ENCODE measurements around the gene PAPPA2. TPM values are rescaled to one million over a fixed set of nuclear protein-coding genes. Genes with fewer than 3 reads are reported as not detected.

The PAPPA2 gene
- total RNA-seq, 1 donor from 2014 or later = 1.3 TPM

DNA sequence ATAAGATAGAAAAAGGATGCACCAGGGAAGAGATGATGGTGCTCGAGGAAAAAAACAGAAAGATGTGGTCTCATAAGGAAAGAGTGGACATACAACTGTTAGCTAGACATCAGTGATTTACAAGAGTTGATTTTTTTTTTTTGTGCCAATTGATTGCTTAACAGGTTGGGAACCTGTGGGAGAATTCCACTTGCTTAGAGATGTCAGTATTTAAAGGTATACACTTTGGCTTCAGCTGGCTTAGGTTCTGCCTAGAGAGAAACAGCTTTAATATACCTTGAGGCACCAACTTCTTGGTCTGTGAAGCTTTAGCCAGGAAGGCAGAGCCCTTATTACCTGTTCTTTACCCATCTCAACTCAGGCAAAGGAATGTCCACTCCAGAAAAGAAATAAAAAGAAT lies 303.8 kb downstream of the PAPPA2 start:
- DNase-seq (ENCODE audit: low read depth) = no peak

DNA sequence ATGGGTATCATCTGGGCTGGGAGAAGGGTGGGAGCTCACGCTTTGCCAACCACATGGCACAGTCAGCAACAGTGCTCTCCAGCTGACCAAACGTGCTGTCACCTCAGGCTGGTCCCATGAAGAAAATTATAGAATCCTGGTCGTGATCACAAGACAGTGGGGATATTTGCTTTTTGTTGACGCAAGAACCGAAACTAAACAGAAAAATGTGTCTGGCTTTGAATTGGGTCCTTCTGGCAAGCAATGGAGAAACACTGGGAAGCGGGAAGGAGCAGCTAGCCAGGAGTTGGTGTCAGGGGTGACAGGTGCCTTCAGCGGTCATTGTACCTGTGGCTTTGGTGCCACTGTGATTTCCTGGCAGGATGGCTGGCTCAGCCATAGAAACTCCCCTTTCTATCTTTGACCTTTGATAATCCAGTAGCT lies 304.8 kb downstream of the PAPPA2 start:
- DNase-seq (ENCODE audit: low read depth) = no peak

DNA sequence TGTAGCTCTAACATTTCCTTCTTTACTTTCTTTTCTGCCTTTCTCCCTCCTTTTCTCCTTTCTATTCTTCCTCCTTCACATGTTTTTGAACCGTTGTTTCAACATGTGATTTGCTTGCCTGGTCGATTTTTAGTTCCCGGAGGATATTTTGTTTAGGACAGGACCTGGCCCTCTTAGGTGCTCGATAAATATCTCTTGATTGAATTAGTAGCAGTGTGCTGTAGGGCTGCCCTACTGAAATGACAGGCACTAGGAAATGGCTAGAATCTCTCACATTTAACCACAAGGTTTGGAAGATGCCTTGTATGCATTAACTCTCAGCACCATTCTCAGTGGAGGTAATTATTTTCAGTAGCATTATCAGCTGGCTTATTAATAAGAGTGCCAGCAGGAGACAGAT lies 305.6 kb downstream of the PAPPA2 start:
- no peak for DNase-seq (ENCODE audit: low read depth)

DNA sequence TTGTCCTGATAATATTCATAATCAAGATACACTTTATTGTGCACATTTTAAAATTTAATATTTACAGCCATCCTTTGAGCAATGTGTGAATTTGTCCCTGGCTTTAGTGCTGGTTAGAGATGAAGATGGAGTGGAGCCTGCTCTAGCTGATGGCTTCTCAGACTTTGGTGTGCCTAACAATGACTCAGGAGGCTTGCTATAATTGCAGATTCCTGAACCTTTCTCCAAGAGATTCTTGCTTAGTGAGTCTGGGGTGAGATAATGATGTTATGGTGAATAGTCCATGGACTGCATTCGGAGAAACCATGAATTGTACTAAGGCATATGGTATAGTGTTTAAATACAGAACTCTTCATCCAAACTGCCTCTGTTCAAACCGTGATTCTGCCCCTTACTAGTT lies 307.1 kb downstream of the PAPPA2 start:
- DNase-seq (ENCODE audit: low read depth) = no peak

DNA sequence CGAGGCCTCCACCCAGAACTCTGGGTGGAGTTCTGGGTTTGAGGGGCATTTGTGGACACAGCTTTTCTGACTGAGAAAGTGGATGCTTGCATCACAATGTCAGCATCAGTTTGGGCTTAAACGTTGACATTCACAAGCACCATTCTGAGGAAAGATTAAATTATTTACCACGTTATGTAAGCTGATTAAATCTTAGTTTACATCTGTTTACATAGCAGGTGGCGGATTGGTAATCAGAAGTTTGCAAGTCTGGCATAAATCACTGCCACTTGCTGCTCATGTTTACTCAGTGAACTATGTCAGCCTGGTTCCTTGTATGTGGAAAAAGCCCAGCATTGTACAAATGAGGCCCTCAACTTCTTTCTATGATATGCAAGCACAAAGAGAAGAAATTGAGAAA lies 310.1 kb downstream of the PAPPA2 start:
- DNase-seq (ENCODE audit: low read depth) = no peak

DNA sequence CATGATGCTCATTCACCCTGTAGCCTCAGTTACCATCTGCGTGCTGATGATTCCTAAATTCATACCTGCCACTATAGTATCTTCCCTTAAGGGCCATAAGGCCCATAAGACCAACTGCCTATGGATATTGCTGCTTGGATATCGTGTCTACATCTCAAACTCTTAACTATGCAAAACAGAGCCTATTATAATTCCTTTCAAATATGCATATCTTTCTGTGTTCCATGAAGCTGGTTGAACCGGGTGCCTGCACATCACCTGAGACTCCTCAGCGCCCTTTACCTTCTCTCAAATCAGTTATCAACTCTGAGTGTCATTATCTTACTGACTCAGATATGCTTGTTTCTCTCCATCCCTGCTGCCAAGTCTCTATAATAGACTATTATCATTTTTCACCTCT lies 311.2 kb downstream of the PAPPA2 start:
- no peak for DNase-seq (ENCODE audit: low read depth)

DNA sequence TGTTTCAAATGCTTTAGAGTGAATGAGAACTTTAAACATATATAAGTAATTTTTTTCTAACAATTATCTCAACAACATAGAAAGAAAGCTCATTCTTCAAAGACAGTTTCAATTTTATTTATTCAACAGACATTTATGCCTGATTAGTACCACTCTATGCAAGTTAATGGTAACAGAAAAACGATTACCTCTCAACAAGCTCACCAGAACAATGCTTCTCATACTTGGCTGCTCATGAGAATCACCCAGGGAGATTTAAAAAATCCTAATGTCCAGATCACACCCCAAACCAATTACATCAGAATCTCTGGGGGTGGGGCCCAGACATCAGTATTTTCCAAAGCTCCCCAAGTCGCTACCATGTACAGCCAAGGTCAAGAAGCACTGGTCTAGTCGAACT lies 312.4 kb downstream of the PAPPA2 start:
- DNase-seq (ENCODE audit: low read depth) = peak; percentile 47

DNA sequence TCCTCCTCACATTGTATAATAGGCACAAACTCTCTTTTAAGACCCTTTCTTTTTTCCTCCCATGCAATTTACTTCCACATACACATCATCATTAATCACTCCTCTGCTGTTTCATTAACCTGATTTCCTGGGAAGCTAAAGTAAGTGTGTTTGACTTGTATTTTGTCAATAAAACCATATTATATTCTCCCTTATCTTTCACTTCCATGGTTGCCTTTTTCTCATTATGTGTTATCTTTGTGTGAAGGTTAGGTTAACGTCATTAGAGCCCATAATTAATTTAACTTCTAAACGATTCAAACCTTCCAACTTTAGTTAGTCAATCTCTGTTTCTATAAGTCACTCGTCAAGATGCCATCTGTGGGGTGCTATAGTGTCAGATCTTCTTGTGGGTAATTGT lies 313.0 kb downstream of the PAPPA2 start:
- DNase-seq (ENCODE audit: low read depth) = no peak

DNA sequence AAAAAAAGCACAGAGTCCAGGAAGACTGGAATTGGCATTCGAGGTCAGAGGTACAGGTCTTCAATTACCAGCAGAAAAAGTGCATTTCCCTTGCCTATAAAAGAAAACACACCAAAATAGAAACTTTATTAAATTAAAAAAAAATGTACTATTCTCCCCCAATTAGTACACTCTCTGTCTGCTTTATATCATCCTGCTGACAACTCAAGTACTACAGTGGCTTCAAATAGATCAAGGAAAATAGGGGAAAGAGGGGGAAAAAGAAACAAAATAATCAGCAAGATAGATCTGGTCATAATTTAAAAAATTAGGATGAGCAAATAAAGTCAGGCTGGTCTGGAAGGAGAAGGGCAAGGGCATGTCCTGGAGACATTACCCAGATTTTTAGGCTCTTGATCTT lies 315.1 kb downstream of the PAPPA2 start:
- DNase-seq (ENCODE audit: low read depth) = no peak

DNA sequence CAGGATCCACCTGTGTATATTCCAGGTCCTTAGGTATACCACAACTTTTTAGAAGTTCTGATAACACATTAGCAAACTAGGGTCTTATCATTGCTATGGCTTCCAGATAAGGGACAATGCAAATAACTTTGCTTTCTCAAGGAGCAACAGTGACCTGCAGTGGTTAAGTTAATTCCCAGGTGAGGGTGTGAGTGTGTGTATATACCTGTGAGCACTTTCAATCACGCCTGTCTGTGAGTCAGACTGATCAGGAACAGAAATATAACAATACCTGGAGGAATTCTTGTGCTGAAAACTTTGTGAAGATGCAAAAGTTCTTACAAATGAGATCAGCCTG lies 317.0 kb downstream of the PAPPA2 start:
- DNase-seq (ENCODE audit: low read depth) = no peak

DNA sequence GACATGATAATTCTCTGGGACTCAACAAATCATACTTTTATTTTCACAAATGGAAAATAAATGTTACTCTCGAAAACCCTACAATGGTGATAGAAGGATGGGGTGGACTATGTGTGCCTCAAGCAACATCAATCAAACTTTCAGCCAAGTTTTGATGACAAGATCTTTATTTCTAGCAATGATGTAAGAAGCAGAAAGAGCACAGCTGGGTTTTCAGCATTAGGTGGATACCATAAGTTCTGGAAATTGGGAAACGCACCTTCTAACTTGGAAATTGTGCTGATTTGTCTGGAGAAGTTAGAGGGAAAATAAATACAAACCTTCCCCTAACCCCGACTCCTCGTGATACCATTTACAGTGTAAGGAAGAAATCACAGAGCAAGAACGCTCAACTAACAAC lies 320.3 kb downstream of the PAPPA2 start:
- DNase-seq (ENCODE audit: low read depth) = no peak

DNA sequence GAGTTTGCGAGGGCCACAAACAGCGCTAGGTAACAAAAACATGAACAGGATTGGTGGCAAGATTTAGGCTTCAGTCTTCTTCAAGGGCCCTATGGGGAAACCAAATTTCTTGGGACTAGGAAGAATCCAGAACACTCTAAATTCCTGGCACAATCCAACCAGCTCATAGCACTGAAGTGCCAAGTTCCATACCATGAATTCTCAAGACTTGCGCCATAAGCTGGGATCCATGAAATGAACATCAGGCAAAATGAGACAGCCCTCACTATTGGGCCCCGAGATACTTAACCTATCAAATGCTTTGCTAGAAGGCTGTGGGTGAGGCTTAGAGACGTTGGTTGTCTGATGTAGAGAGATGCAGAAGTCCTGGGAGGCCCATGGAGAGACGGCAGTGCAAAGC lies 322.1 kb downstream of the PAPPA2 start:
- DNase-seq (ENCODE audit: low read depth) = no peak

DNA sequence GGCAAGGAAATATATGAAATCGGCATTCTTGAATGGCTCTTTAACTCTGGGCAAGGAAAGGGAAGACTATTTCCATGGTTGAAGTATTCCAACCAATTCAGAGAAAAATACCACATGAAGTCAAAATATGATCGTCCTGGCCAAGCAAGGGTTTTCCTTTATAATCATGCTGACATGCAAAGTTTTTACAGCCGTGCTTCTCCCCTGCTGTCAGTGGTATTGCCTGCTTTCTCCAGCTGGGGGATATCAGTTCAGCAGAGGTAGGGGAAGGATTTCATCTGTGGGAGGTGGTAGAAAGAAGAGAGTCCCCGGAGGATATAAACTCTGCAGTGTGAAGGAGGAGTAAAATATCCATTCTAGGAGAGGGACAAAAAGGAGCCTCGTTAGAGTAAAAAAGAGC lies 322.8 kb downstream of the PAPPA2 start:
- DNase-seq (ENCODE audit: low read depth) = no peak

DNA sequence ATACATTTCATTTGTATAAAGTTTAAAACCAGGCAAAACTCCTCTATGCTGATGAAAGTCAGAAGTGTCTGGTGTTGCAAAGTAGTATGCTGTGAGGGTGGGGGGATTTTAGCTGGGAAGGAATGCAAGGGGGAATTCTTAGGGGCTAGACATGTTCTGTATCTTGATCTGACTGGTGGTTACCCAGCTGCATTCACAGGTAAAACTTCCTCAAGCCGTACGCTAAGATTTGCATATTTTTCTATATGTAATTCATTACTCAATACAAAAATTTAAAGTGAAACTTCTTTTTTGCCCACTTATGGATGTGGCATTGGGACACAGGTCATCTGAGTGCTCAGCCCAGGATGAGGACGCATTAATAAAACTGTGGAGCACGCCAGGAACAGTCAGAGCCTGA lies 323.3 kb downstream of the PAPPA2 start:
- no peak for DNase-seq (ENCODE audit: low read depth)

DNA sequence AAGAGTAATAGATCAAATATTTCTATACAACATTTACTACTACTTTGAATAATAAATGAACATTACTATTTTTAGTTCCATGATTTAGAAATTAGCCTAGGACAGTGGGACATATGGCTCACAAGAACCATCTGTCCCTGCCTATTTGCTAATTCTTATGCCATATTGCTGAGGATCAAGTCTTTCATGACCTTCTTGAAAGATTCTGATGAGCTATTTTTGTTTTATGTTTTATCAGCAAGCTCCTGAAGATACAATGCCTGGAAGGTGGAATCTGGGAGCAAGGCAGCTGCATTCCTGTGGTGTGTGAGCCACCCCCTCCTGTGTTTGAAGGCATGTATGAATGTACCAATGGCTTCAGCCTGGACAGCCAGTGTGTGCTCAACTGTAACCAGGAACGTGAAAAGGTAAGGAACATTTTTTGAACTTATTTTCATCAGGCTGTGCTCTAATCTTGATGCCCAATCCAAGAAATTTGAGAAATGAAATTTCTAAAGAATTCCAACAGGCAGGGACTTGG lies 326.7 kb downstream of the PAPPA2 start:
- DNase-seq (ENCODE audit: low read depth) = peak; percentile 86

DNA sequence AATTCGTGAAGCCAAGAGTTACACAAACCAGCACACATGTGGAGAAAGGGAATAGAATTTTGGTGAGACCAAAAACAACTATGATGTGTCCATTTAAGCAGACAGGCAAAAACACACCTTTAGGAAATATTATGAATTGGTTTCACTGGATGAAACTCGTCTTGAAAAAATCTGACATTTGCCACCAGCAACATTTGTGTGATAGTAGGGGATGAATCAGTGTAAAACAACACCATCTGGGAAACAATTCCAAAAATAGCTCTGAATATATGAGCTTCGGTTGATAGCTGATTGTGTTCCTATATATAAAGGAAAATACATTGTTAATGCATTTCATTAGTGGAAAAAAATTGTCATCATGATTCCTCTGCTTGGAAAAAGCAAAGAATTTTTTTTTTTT lies 327.8 kb downstream of the PAPPA2 start:
- DNase-seq (ENCODE audit: low read depth) = no peak

DNA sequence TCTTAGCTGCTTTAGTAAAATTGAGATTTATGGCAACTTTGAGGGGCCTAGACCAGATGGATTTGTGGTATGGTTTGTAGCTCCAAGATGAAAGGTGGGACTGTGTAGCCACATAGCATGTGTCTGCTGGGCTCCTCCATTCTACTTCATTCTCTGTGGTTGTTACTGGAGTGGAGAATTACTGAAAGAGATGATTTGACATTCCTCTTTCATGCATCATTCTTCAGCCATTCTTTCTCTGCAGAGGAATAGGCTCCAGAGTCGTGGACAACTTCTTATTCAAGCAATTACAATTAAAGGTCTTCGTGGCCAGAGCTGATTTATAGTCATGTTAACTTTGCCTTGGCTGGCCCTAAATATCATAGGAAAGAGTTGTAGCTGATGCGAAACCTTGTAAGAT lies 328.9 kb downstream of the PAPPA2 start:
- DNase-seq (ENCODE audit: low read depth) = peak; percentile 82

DNA sequence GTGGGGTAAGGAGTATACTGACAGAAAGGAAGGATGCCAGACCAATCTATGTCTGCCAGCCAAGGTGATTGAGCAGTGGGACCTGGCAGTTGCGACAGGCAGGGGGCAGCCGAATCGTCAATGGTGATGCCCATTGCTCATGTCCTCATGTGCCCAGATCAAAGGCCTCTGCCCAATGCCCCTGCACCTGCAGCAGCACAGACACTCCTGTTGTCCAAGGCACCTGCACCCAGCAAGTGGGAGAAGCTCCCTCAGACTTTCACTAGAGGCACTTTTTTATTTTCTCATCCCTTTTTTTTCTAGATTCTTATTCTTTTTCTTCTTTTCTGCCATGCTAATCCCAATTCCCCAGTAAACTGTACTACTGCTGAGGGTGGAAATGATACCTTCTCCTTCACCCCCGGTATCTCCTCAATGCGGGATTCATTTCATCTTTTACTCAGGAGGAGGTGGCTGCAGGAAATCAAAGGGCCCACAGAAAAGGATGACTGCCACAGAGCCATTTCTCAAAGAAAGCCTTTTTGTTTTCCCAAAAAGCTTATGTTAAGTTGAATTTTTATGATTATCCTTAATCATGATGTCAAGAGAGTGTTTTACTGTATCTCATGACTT lies 332.0 kb downstream of the PAPPA2 start:
- no peak for DNase-seq (ENCODE audit: low read depth)

DNA sequence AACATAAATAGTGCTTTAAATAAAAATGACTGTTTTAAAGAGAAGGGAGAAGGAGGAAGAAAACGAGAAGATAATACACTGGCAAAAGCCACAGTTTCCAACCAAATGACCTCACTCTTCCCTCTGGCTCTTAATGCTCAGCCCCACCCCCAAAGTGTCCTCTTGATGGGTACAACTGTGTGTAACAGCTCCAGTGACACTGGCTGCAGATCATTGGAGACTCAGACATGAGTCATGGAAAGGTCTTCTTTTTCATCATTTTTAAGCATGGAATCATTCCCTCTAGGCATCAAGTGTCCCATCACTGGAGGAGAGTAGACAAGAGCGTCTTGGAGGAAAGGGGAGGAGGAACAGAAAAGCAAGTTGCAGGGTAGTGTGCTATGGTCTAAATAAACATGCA lies 333.0 kb downstream of the PAPPA2 start:
- no peak for DNase-seq (ENCODE audit: low read depth)

DNA sequence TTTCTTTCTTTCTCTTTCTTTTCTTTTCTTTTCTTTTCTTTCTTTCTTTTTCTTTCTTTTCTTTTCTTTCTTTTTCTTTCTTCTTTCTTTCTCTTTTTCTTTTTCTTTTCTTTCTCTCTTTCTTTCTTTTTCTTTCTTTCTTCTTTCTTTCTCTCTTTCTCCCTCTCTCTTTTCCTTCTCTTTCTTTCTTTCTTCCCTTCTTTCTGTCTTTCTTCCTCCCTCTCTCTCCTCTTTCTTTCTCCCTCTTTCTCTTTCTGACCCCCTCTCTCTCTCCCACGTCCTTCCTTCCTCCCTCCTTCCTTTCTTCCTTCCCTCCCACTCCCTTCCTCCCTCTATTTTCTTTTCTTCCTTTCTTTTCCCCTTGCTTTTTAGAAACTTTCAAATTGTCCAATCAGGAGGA lies 333.6 kb downstream of the PAPPA2 start:
- no peak for DNase-seq (ENCODE audit: low read depth)

DNA sequence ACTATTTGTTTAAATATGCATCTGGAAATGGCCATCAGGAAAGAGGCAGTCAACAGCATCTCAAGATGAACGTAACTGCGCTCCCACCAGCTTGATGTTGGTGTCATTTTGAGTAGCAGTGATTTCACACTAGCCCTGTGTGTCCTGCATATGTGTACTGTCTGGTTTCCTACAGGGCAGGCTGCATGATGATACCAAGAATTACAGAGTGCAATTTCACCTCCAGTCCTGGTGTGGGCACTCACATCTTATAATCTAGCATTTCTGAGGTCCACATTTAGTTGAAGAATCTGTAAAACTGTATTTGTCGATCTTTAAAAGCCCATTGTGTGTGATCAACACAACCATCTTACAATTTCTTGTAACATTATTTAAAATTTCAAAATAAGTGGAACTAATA lies 336.4 kb downstream of the PAPPA2 start:
- DNase-seq (ENCODE audit: low read depth) = no peak

DNA sequence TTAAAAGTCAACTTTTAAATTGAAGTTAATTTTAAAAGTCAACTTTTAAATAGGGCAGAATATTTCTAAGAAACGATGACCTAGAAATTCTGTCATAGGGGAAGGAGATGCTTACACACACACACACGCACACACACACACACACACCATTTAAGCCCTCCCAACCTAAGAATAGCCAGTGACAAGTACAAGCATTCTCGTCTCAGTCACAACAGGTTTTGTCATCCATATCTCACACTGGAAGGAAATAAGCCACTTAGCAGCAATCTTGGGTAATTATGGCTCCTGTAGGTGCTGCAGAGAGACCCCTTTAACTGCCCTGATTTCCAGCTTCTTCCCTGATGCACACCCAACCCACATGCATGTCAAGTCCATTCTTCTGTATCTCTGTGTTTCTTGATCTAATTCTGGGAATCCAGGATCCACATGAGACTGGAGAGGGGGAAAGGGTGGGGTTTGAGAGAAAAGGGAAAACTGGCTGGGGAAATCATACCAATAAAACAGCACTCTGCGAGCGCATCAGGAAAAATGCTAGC lies 338.1 kb downstream of the PAPPA2 start:
- no peak for DNase-seq (ENCODE audit: low read depth)

DNA sequence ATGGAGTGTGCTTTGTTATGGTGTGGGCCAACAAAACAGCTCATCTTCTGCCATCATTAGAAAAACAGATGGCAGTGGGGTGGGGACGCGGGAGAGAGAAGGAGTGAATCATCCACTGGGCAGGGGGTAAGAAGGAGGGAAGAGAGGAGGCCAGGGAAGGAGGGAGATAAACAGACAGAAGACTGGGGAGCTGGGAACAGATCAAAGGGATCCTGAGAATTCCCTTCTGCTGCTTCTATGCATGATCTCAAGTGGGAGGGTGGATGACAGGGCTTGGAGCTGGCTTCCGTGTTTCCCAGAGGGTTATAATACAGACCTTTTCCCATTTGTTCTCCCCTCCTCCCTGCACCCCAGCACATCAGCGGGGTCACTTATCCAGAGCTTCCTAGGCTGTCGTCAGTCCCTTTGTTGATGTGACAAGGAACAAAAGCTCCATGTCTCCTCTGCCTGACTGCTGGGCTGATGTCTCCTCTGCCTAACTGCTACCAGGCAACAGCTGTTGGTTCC lies 338.6 kb downstream of the PAPPA2 start:
- DNase-seq (ENCODE audit: low read depth) = no peak

DNA sequence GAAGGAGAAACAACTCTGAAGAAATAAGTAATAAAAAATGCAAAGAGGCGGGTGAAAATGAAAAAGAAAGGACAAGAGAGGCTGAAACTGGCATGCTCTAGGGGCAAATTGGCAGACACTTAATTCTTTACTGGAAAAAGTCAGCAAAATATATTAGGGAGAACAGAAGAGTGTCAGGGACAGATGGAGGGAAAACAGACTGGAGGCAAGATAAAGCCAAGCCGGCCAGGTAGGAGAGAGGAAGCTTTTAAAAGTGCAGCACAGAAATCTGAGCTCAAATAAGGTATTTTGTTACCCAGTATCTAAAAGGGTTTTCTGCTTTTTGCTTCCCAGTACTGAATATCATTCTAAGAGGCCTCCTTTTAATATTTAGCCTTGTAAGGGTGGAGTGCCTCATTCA lies 339.3 kb downstream of the PAPPA2 start:
- no peak for DNase-seq (ENCODE audit: low read depth)
